GM18867 (cell line): ENCODE results near the gene CDH22.

ENCODE experiments used
- ATAC-seq: cut with Tn5 transposase; IDR thresholded peaks from one replicate; pipeline ENCODE4 v1.9.1; 2021; ENCODE audit warnings: mild to moderate bottlenecking, moderate library complexity; ENCODE audit not compliant: unreplicated experiment

Gene CDH22

GRCh38 chr20:46324379-46324778 is 16.1 kb upstream of the CDH22 start:
- ATAC-seq: no peak

- ATAC-seq: no peak
These were observed 15.3 kb upstream of the CDH22 start for GRCh38 chr20:46323557-46323956.

GRCh38 chr20:46322641-46323040 is 14.3 kb upstream of the CDH22 start:
- no peak for ATAC-seq

DNA sequence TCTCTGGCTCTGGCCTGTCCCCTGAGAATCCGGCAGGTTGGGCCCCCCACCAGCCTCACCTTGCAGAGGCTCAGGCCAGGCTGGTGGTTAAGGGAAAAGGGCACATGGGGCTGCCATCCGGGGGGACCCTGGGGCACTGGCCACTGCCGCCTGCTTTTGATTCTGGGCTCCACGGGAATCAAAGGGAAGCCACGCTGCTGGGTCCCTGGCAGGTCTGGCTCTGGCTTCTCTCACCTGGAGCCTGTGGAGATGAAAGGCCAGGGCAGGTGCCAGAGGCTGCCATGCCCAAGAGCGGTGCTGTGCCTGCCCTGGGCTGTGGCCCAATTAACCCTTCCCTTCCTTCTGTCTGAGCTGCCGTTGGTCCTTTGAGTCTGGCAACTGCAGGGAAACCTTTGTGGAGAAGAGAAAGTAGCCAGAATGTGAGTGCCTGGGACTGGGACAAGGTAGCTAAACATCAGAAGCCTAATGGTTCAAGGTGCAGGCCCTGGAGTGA is 9.4 kb upstream of the CDH22 start:
- ATAC-seq: no peak

GRCh38 chr20:46316984-46317684 is 8.8 kb upstream of the CDH22 start:
- ATAC-seq: no peak

DNA sequence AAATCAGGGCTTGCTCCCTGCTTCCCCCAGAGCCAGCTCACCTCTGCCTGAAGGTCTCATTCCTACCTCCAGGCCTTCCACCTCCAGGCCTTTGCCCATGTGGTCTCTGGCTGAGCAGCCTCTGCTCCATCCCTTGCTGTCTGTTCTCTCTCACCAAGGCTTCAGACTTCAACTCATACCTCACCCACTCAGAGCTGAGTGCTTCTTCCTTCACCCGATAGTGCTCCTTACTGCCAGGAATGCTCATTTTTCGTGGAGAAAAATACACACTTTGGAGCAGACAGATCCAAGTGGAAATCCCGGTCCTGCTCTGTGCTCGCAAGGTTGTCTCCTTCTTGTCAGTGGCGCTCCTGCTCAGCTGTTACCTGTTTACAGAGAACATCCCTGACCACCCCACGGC is 7.0 kb upstream of the CDH22 start:
- ATAC-seq: no peak

DNA sequence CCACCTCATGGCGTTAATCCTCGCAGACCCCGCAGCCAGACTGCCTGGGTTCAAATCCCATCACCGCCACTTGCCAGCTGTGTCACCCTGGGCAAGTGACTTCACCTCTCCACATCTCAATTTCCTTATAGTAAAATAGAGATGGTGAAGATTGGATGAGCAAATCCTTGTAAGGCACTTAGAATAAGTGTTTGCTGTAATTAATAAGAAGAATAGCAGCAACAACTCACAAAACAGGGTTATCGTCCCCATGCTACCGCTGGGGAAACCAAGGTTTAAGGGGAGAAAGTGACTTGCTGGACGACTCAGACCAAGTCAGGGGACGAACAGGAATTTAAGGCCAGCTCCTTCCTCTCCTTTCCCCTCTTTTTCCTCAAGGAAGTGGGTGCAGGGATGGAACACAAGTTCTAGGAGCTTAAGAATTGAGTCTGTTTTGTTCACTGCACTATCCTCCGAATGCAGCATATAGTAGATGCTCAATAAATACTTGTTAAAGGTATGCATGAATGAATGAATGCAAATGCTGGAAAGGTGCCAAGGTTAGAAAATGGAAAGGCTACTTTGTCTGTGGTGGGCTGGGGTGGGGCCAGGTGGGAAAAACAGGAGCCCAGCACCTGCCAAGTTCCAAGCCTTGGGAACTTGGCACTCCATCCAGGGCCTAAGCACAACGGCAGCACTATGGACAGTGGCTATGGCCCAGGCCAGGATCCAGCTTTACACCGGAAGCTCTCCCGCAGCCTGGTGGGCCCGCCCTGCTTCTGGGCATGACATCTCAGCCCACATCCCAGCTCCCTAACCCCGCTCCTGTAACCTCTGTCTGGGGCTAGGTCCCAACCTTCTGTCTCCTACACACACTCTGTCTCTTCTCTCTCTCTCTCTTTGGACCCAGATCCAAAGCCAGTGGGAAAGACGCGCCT is 4.9 kb upstream of the CDH22 start:
- no peak for ATAC-seq

DNA sequence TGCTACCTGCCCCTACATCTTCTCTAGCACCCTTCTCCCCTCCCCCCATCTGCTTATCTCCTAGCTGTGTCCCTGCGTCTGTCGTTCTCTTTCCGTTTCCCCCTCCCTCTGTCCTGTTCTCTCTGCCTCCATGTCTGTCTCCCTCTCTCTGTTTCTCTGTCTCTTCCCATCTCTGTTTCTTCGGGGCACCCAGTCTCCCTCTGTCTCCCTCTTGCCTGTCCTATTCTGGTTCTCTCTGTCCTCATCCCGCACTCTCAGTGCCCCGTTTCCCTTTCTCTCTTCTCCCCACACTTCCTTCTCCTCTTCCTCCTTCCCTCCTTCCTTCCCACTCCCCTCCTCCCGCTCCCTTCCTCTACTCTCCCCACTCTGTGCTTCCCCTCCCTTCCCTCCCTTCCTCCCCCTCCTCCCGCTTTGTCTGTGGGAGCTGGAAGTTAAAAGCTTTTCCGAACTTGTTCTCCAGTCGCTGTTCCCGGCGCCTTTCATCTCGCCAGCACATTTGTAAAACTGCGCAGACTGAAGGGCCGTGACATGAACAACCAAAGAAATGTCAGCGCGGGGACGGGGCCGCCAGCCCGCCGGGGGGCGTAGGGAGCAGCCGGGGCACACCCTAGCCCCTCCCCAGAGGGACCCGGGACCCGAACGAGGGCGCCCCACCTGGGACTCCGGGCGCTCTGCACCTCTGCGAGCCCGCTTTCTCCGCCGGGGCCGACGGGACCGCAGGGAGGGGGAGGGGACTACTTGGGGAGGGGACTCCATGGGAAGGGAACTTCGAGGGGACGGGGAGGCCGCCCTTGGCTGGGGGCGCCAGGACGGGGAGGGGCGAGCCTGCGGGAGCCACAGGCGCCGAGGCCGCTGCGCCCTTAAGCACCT is 4.0 kb upstream of the CDH22 start:
- ATAC-seq: no peak

- no peak for ATAC-seq
These were observed 3.4 kb upstream of the CDH22 start for GRCh38 chr20:46311719-46312074.

DNA sequence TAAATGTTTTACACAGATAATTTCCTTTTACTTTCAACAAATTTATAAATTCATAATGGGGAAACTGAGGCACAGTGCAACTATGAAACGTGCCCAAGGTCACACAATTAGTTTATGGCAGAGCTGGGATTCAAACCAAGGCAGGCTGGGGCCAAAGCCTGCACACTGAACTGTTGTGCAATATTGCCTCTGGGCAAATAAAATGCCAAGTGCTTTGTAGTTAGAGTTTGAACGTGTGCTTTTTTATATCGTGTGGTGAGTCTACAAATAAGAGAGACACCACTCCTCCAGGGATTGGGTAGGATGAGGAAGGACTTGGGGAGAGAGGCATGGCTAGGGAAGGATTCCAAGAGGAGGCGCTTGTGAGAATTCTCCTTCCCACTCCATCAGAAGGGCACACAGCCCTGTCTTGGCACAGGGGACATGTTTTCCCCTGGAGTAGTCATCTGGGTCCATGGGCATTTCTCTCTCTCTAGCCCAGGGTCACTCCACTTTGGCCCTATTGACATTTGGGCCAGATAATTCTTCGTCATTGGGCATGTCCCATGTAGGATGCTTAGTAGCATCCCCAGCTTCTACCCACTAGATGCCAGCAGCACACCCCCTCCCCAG is 2.8 kb upstream of the CDH22 start:
- no peak for ATAC-seq

DNA sequence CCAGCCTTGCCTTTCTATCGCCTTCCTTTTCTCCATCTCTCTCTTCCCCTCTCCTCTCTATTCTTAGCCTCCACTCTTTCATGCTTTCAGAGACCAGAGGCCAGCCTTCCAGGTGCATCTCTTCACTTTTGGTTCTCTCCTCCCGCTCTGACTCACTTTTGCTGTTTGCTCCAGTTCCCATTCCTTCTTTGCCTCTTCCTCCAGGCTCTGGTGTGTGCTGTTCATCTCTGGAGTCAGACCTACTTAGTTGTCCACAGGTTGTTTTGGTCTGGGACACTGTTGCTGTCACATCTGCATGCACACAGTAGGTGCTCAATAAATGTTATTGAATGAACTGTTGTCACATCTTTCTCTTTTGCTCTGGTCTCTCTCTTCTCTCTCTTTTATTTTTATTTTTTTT is 1.6 kb upstream of the CDH22 start:
- no peak for ATAC-seq

DNA sequence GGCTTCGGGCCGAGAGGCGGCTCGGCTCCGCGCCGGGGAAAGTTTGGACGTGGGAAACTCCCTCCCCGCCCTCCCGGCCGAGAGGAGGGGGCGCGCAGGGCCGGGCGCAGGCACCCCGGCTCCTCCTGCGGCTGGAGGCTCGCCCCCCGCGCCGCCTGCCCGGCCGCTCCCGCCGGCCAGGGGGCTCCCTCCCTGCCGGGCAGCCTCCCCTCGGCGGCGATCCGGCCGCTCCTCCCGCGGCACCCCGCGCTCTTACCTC is 370 bp downstream of the CDH22 start:
- no peak for ATAC-seq

DNA sequence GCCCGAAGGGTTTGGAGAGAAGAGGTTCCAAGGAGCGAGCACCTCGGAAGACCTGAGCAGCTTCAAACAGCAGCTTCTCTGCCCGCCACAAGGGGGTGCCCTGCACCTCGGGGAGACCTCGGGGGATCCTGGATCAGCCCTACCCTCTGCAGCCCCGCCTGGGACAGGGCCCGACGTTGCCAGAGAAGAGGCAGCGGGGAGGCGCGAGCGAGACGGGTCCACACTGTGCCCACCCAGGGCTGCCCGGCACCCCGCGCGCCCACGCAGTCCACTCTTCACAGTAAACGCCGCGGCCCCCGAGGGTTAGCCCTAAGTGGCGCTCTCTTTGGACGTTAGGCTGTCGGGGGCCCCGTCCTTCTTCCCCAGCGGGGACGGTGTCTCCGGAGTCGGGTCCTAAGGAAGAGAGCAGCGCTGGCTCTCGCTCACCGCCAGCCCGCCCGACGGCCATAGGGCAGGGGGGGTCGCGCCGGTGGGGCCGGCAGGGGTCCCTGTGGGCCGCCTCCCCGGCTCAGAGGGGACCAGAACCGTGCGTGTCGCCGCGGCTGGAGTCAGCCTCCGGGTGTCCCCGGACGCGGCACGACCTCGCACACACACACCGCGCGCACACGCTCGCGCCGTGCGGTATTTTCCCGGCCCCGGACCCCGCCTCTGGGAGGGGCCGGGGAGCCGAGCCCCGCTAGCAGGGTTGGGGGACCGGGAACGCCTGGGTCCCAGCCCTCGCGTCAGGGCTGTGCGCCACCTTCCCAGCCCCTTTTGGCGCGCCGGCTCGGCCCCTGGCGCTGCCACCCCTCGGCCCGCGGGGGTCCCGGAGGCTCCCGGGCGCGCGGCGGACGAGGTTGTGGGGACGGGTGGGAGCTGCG is 929 bp downstream of the CDH22 start:
- no peak for ATAC-seq

GRCh38 chr20:46306743-46307138 is 1.6 kb downstream of the CDH22 start:
- no peak for ATAC-seq

GRCh38 chr20:46305973-46306360 is 2.3 kb downstream of the CDH22 start:
- ATAC-seq: no peak

- no peak for ATAC-seq
These were observed 2.8 kb downstream of the CDH22 start for GRCh38 chr20:46305331-46305972.

- no peak for ATAC-seq
These were observed 3.4 kb downstream of the CDH22 start for GRCh38 chr20:46304852-46305251.

DNA sequence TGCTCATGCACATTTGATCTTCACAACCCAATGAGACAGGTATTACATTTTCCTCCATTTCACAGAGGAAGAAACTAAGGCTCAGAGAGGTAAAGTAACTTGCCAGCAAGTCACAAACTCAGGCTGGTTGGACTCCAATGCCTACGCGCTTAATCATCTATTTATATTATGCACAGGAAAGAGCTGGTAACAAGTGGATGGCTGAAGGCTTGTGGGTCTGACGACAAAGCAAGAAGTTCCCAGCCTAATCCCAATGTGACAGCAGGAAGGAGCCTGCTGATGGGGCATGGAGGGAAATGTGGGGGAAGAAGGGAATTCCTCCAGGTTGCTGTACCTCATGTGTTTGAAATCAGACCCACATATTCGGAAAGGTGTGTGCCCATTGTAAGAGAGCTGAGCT is 3.9 kb downstream of the CDH22 start:
- no peak for ATAC-seq

- no peak for ATAC-seq
These were observed 4.9 kb downstream of the CDH22 start for GRCh38 chr20:46303176-46303956.
